Muscle of back (tissue), 11 donors: ENCODE data around the gene UNC5C. TPM values are rescaled to one million over a fixed set of nuclear protein-coding genes. Genes with fewer than 3 reads are reported as not detected.

Experiments
- DNase-seq, 3 donors: peaks; one replicate each; pipeline versions ENCODE4 v3.0.0 to v3.0.0-alpha.2; 2013
- polyA plus RNA-seq, 10 donors: library from polyadenylated mRNA; unstranded; fragments of 120-200 nt; gene quantifications; one replicate each; pipeline ENCODE4 v1.2.1, GENCODE V29; 2013; ENCODE audit not compliant: insufficient read length in 10 of 10

Gene UNC5C
- polyA plus RNA-seq, 10 donors, result 0.50 to 1.6 (median 0.96) TPM

DNA sequence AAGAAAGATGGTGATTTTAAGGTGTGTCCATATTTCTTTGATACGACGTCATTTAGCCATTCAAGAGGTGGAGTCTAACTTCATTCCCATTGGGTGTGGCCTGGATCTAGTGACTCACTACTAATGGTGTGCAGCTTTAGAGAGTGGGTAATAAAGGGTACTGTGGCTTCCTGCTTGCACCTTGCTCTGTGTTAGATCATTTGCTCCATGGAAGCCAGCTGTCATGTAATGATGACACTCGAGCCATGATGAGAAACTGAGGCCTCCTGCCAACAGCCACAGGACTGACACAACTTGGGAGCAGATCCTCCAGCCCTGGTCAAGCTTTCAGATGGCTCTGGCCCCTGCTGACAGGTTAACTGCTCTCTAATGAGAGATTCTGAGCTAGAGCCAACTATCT lies 82.0 kb downstream of the UNC5C start:
- no peak for DNase-seq

DNA sequence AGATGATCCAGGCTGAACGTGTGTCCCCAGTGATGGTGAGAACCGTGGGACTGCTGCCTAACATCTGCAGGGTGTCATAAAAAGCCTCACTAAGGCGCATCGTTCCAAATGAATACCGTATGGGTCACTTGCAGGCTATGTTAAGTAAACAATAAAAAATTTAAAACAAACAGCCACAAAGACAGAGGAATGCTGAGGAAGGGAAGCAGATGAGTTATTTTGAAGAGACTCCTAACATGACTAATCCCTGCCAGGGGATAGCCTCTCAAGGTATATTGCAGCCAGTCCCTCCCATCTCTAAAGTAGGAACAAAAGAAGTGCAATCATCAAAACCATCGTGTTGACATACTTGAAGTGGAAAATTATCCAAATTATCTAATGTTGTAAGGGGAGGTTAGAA lies 83.8 kb downstream of the UNC5C start:
- peak in 1 of 3 donors; percentile 23 for DNase-seq

DNA sequence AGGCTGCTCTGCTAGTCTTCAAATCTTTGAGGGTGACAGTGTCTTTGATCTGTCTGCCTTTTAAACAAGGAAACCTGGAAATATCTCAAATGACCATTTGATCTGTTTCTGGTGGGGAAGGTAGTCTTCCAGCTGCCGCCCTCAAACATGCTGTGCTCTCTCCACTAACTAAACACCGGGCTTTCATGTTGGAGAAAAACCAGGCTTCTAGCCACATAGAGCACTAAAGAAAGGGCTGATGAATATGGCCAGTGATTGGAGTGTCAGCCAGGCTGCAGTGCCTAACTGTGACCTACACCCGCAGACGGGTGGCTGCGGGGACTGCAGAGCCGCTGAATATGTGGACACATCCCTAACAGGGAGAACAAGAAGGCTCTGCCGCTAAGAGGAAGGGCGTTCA lies 85.9 kb downstream of the UNC5C start:
- no peak for DNase-seq

DNA sequence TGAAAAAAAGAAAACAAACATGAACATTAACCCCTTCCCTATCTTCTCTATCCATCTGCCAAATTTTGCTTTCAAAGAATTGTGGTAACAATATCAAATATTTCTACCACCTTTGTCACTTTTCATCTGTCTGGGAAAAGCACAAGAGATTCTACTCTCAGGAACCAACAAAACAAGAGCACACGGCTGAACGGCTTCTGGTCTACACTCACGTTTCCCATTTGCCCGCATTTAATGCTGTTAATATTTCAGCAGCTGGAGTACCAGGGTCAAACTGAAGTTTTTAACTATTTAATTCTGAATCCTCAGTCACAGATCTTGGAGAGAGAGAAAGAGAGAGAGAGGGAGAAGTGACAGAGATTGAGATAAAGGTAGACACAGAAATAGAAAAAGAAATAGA lies 91.4 kb downstream of the UNC5C start:
- DNase-seq, result no peak

DNA sequence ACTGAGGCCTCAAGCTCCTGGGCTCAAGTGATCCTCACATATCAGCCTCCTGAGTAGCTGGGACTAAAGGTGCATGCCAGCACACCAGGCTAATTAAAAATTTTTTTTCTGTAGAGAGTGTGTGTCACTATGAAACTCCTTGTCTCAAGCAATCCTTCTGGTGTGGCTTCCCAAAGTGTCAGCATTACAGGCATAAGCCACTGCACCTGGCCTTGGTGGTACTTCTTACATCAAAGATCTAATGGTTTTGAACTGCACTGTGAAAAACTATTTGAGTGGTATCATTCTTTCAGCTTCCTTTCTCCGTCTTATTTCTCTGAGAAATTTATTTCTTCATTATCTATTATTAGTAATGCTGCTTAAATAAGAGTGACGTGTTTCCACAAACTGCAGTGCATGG lies 98.5 kb downstream of the UNC5C start:
- DNase-seq, result no peak

DNA sequence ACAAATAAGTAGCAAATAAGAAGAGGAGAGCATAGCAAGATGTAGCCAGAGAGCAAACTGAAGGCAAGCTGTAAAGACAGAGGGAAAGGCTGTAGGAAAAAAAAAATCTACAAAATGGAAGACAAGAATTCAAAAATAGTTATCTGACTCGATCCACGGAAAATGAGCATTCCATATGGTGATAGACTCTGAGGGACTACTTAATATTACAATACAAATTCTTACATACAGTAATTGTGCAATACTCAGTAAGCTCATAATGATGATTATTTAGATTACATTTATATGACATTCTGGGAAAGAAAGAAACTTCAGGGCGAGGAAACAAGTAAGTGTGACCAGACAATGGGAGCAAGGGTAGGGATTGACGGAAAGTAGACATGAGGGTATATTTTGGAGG lies 102.6 kb downstream of the UNC5C start:
- no peak for DNase-seq

DNA sequence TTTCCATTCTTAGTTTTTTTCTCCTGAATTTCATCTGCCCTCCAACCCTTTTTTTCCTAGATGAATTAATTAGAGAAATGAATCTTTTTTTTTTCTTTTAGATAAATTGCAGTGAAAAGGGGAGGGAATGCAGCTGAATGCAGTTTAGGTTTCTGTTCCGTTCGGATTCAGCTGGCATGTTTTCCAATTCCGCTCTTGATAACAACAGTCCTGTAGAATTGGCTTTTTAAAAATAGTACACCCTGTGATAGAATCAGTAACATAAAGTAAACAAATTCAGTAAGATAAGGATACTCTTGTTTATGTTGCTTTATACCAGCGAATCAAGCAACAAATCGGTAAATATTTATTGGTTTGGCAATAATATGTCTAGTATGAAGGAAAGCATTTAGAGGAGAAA lies 103.5 kb downstream of the UNC5C start:
- DNase-seq, result no peak

DNA sequence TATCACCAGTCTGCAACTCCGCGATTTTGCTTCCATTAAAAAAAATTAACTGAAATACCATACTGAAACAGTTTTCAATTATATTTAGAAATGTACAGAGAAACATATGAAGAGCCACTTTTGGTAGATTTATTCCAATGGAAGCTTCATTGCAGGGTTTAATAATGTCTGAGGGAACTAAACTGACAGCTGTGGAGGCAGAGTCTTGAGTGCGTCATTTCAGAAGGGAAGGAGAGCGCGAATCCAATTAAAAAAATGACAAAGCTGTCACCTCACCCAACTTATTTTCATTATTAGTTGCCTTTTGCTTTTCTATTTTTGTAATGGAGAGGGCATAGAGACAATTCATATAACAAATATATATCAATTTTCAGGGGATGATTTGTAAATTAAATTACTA lies 104.0 kb downstream of the UNC5C start:
- no peak for DNase-seq

DNA sequence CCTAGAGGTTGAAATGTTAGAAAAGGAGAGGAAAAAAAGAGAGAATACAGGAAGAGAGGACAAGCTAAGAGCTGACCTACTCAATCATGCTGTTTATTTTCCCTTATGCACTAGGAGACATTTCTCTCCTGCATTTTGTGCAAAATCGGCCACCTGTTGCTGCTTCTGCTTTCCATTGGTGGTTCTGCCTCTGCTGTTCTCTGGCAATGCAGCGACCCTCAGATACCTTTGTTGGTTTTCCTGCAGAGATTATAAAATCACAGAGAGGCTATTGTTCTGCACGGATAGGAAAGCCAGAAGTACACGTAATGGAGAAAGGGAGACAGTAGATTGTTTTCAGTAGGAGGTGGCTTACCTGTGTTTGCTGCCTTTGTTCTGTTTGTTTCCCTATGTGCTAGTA lies 108.9 kb downstream of the UNC5C start:
- no peak for DNase-seq

DNA sequence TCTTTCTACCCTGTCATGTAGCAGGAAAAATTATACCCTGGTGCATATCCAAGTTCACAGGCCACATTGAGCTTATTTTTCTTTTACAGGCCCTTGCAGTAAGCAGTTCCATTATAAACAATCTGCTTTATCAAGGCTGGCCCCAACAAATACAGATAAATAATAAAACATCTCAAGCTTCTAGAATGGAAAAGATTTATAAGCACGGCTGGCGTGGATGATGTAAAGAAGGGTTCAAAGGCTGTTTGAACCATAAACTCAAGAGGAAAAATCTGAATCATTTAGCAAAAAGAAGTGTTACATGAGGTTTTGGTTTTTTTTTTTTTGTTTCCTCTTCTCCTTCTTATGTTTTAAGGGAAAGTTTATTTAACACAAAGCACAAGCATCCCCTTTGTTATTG lies 109.7 kb downstream of the UNC5C start:
- DNase-seq, result no peak

DNA sequence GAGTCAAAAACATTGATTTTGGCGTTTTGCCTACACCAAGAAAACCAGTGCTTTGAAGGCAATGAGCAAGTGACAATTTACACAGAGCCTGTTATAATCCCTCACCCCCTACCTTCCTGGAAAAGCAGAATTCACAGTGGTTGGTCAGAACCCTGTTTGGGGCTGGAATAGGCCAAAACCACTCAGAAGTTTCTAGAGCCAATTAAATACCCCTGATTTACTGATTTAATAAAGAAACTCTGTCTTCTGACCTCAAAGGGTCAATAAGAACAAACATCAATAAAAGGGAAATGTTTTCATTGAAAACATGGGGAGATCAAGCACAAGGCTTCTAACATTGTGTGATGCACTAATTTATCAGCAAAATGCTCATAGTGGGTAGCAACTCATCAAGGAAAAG lies 116.3 kb downstream of the UNC5C start:
- DNase-seq, result no peak

DNA sequence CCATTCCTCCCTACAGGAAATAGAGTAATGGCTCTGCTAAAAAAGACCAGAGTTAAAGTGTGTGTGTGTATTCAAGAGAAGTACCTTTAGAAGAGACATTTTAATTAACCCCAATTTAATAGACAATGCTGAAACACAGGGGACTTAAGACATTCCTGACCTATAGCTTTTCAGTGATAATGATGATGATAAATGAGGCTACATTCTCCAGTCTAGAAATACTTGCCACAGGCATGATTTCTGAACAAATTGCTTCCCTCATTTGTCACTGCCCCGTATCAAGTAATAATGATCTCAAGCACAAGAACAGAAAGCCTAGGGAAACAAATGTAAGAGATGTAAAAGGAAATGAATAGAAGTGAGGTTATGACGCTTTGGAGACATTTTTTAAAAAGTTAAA lies 117.1 kb downstream of the UNC5C start:
- DNase-seq, result no peak

DNA sequence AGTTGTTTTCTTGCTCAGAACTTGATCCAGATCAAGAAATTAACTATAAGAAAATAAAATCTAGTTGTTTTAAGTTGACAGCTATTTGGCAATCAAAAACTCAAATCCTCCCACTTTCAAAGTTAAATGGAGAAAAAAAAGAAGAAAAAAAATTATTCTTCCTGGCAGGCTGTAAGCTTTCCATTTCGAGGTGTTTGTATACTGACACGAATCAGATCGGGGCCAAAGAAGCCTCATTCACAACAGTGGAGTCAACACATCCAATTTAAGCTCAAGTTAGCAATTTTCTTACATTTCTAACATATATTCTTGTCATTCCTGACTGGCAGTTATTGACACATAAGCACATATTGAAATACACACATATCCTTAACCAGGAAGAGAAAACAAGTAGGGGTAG lies 119.4 kb downstream of the UNC5C start:
- no peak for DNase-seq

DNA sequence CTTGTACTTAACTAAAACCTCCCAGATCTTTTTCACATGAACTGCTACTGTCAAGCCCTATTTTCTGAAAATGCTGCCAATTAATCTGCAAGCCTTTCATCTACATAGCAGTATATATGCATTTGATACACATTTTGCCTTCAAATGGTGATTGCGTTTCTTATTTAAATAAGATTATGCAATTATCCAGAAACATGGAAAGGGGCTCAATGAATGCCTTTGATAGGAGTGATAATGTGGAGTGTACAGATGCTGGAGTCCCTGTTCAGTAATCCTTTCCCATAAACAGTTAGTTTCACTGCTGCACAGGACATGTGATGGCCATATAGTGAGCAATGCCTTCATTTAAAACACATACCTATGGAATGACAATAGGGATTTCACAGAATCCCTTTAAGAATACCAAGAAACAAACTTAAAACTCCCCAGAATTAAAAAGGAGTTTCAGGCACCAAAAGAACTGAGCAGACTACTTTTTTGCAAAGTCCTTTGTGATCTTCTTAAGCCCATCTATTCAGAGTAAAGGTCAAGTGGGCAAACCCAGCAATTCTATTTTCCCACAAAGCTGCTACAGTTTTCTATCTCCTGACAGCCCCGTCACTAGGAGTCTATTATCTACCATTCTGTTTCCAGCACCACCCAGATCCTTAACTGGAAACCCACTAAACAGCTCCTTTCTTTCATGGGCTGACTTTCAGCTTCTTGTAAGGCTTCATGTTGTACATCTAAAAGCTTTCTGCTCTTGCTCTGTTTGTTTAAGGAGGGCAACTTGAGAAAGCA lies 120.3 kb downstream of the UNC5C start:
- DNase-seq, result peak in 1 of 3 donors; percentile 12

DNA sequence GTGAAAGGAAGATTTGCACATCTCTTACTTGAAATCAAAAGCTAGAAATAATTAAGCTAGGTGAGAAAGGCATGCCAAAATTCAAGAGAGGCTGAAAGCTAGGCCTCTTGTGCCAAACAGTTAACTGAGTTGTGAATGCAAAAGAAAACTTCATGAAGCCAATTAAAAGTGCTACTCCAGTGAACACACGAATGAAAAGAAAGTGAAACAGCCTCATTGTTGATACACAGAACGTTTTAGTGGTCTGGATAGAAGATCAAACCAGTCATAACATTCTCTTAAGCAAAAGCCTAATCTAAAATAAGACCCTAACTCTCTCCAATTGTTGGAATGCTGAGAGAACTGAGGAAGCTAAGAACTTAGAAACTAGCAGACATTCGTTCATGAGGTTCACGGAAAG lies 122.3 kb downstream of the UNC5C start:
- no peak for DNase-seq

DNA sequence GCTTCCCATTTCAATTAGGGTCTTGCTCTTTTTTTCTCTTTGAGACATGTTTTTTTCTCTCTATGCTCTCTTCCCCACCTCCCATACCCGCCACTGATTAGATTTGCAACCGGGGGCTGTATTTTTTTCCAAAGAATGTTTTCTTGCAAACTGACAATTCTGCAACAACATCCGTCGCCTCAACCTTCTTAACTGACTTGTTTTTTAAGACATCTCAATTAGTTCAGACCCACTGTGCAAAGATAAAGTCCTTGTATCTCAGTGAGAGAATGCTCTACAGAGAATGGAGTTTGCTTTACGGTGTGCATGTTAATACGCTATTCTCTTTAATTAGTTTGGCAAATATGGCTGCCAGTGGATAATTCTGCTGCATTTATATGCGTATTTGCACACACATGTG lies 126.3 kb downstream of the UNC5C start:
- DNase-seq, result no peak

DNA sequence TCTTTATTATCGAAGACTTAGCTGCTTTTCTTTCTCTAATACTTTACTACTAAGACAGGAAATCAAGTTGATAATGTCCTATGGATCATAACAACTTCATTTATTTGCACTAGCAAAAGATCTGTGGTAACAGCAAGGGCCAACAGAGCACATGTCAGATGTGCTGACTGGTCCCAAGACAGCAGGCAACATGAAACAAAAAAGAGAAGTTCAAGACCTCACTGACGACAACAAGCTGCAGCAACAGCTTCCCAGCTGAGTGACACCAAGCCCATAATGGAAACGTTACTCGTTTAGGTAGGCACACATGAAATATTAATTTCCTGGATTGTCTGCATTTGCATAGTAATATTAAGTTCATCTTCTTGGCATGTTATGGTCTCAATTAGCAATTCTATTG lies 126.9 kb downstream of the UNC5C start:
- no peak for DNase-seq

DNA sequence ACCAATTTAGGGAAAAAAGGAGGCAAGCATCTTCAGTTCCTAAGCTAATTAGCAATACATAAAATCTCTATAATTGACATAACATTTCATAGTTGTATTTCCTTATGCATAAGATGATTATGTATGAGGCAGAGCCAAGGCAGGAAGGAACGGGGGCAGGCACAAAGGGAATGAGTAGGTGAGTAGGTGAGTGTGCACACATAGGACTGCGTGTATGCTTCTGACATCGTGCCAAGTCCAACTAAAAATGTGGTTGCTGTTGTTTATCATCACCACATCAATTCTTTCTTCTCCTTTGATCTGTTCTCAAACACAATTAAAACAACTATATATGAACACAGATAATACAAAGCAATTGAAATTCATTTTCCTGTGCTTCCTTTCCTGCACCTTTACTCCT lies 131.2 kb downstream of the UNC5C start:
- DNase-seq, result no peak

DNA sequence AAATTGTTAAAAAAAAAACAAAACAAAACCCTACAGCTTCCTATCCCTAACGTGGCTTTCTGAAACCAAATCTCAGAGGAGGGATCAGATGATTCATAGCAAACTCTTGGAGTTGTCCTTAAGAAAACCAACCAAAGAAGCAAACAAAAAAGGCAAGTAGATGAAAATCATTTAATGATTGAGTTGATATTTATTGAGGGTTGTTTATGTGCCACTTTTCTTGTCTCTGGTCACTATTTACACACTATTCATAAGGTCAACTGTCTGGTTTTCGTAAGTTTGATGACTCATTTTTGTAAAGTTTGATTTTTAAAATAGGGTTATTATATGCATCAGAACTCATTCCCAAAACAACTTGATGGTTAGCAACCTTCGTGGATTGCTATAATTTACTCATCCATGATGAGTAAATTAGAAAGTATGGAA lies 133.4 kb downstream of the UNC5C start:
- DNase-seq, result peak in 1 of 3 donors; percentile 9

DNA sequence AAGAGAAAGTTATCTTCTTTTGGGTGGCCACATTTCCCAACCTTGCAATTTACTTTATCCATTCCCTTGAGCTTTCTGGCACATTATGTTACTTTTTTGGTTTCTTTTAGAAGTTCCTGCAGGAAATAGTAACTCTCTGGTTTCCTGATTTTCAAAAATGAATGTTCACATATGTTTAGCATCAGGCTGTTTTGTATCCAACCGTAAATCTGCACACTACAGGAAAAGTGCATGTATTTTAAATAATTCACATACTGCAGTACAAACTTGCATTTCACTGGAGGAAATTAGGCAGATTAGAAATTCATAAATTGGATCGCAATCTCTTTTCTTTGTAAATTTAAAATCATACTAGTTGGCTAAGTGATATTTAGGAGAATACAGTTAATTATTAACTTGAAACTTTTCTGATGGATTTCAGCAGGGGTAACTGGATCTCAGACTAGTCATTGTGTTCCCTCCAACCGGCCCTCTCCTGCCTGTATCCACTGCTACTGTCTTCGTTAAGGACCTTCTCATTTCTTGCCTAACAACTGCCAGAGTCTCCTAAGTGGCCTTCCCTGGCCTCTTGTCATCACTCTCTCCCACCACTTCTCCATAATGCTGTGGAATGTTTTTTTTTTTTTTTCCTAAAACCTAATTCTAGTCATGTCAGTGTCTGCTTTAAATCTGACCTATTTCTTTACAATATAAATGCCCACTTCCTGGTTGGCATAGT lies 137.2 kb downstream of the UNC5C start:
- DNase-seq, result peak in 2 of 3 donors; percentile 3 to 61

DNA sequence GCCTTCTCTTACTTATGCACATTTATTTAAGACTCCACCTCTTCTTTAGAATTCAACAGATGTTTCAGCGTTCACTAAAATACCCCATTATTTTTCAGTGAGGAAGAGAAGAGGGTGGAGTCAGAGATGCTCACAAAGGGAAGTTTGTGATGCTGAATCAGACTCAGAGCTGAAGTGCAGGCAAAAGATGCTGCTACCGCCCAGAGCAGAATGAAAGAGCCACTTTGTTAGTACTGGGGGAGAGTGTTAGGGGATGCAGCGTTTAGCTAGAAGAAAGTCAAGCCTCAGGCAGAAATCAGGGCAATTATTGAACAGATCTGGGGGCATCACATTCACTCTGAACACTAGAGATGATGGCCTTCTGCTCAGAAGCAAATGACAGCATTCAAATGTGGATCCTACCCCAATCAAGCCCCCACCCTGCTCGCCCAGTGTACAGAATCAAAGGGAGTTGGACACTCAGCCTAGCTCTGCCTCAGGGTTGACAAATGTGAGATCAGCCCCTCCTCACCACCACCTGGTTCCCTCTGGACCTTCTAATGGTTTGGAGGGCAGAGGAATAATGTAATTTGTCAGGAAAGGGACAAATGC lies 138.3 kb downstream of the UNC5C start:
- no peak for DNase-seq

DNA sequence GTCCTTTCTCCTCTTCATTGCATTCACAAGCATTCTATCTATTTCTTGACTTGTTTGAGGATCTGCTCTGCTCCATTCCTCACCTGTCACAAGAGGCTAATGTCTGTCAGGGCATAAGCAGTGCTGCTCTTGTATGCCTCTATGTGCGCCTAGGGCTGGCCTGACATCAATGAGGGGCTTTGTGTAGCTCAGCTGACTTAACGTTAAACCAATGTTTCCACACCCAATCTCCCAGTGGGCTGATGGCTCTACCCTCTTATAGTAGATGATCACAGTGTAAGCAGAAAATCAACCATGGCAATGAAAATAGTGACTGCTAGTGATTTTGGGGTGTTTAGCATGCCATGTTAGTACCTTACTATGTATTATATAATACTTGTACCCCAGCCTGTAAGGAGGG lies 139.0 kb downstream of the UNC5C start:
- no peak for DNase-seq

DNA sequence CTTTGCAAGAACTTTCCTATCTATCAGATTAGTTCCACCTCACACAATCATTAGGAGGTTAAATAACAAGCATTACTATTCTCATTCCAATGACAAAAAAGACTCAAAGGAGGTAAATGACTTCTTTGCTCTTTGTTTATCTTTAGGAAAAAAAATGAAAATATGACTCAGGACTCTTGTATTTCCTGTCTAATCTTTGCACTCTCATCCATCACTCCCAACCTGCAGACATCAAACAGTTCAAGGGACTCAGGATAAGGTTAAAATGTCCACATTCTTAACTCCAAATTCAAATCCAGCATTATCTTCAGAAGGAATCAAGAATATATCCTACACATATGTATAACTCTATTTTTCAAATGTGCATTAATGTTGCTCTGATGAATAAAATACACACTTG lies 139.6 kb downstream of the UNC5C start:
- DNase-seq, result no peak
